AG10803 (cell line): Measurements from ENCODE around the gene UNCX.

Experiments
- DNase-seq: peaks from one replicate; pipeline ENCODE4 v3.0.0; 2010; ENCODE audit warnings: low read depth
- H3K4me3 ChIP-seq: 2 replicates; pipeline ENCODE4 v1.5.1; 2011; ENCODE audit warnings: mild to moderate bottlenecking, low read length, control low read depth
- TF ChIP-seq, protein P1 (sequence below): conservative IDR thresholded peaks from 2 replicates; pipeline ENCODE4 v1.5.1; 2011; ENCODE audit warnings: mild to moderate bottlenecking, low read length, control low read depth, inconsistent platforms

Gene UNCX

GRCh38 chr7:1230411-1231213, 2.1 kb upstream of the UNCX start:
- TF ChIP-seq, protein P1, sequence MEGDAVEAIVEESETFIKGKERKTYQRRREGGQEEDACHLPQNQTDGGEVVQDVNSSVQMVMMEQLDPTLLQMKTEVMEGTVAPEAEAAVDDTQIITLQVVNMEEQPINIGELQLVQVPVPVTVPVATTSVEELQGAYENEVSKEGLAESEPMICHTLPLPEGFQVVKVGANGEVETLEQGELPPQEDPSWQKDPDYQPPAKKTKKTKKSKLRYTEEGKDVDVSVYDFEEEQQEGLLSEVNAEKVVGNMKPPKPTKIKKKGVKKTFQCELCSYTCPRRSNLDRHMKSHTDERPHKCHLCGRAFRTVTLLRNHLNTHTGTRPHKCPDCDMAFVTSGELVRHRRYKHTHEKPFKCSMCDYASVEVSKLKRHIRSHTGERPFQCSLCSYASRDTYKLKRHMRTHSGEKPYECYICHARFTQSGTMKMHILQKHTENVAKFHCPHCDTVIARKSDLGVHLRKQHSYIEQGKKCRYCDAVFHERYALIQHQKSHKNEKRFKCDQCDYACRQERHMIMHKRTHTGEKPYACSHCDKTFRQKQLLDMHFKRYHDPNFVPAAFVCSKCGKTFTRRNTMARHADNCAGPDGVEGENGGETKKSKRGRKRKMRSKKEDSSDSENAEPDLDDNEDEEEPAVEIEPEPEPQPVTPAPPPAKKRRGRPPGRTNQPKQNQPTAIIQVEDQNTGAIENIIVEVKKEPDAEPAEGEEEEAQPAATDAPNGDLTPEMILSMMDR: no peak
- no peak overlapping the region for H3K4me3 ChIP-seq
- DNase-seq: no peak

GRCh38 chr7:1231214-1232102, 1.2 kb upstream of the UNCX start:
- no peak for DNase-seq
- no peak overlapping the region for H3K4me3 ChIP-seq
- TF ChIP-seq, protein P1: no peak

- DNase-seq: no peak
- no peak overlapping the region for H3K4me3 ChIP-seq
- TF ChIP-seq, protein P1: no peak
Observed at GRCh38 chr7:1232103-1232466, 587 bp upstream of the UNCX start.

- no peak overlapping the region for H3K4me3 ChIP-seq
- no peak for DNase-seq
- TF ChIP-seq, protein P1: no peak
Observed at GRCh38 chr7:1233333-1234048, 819 bp downstream of the UNCX start.

DNA sequence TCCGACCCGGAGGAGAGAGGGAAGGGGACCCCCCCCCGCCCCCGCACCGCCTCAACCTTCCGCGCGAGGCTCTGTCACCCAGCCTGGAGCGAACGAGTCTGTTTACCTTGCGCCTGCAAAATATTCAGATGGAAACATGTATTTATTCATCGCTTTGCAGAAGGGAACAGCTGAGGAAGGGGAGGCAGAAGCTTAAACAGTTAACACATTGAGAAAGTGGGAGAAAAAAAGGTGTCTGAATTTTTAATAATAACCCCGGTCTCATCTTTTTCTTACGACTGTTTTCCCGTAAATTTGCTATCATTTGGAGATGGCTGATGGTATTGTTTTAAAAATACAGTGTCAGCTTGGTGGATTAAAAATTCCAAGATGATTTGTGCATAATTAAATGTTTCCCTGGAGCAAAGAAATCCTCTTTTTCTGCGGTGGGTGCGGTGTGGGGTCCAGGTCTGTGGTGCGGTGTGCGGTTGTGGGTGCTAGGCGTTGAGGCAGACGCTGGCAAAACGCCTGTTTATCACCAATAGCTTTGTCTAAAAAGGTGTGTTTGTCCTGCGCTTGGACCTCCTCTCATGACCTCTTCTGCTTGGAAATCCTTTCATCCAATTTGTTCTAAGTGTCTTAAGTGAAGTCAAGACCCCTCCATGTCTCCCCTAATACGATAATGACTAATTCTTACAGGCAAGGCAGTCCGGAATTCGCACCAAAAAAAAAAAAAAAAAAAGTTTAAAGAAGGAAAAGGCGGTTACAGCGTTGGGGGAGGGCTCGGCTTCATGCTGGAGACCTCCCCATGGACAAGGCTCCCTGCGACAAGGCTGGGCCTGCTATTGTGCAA, 1.6 kb downstream of the UNCX start:
- DNase-seq: no peak
- H3K4me3 ChIP-seq: no peak overlapping the region
- TF ChIP-seq, protein P1: no peak

DNA sequence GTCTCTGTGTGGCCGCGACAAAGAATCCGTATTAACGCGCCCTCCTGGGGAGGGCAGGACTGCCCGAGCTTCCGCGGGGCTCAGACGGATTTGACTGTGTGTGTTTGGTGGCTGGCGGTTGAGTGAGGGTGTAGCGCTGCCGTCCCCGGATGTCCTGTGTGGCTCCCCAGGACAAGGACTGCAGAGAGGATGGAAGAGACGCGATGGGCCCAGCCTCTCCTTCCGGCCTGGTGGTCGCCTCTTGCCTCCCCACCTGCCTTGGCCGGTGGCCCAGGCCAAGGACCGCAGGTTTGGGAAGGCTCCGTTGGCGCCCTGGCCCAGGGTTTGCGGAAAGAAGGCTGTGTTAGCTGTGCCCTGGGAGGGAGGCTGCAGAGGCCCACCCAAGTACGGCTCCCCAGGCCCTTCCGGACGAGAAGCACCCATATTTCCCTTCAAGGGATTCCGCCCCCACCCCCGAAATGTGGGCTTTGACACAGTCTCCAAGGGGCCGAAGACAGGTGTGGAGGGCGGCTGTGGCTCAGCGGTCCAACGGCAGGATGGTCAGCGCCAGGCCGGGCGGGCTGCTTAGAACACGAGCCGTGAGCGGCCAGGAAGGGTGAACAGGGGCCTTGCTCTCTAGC, 2.3 kb downstream of the UNCX start:
- no peak for DNase-seq
- TF ChIP-seq, protein P1: no peak
- no peak overlapping the region for H3K4me3 ChIP-seq
